Measurements from ENCODE around the gene KLHL29. TPM values are rescaled to one million over a fixed set of nuclear protein-coding genes. Genes with fewer than 3 reads are reported as not detected.

The KLHL29 gene
- total RNA-seq, 1 experiment from 2014 or later, result 16.7 TPM

DNA sequence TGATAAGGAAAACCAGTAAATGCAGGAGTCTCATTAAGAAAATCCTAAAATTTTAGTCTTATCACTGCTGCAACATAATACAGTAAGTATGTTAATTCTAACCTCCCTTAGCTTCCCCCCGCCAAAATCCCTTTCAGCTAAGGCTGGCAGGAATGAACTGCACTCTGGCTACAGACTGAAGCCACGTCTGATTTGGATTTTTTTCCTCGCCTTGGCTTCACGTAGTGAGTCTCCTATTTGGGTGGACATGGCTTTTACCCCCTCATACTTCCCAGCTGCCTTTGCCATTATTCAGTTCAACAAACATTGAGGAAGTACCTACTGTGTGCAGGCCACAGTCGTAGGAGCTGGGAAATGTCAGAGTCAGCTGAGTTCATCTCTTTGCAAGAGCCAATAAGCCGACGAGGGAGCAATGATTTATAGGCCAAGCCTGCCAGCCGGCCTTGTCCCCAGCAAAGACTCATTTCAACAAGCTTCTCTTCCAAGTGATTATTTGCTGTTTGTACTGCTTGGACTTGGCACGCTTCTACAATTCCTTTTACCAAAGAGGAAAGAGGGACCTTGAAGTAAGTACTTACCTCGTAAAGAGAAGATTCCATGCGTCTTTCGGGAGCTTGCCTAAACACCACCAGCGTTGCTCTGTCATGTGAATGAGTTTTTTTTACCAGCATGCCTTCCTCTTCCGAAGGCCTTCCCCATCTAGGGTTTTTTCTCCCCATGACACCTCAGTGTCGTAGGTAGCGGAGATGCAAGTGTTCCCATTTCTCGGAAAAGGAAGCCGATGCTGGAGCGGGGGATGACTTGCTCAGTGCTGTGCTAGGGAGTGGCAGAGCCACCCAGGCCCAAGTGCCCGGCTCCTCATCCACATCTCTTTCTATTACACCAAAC is 138.6 kb downstream of the KLHL29 start (continued):
- TF ChIP-seq, protein P1, sequence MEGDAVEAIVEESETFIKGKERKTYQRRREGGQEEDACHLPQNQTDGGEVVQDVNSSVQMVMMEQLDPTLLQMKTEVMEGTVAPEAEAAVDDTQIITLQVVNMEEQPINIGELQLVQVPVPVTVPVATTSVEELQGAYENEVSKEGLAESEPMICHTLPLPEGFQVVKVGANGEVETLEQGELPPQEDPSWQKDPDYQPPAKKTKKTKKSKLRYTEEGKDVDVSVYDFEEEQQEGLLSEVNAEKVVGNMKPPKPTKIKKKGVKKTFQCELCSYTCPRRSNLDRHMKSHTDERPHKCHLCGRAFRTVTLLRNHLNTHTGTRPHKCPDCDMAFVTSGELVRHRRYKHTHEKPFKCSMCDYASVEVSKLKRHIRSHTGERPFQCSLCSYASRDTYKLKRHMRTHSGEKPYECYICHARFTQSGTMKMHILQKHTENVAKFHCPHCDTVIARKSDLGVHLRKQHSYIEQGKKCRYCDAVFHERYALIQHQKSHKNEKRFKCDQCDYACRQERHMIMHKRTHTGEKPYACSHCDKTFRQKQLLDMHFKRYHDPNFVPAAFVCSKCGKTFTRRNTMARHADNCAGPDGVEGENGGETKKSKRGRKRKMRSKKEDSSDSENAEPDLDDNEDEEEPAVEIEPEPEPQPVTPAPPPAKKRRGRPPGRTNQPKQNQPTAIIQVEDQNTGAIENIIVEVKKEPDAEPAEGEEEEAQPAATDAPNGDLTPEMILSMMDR (IDR thresholded peaks at IDR 0.05 in 2 of 3, conservative IDR thresholded peaks at IDR 0.05 in 1 of 3; ENCODE audit: borderline replicate concordance in 1 of 3, insufficient read depth in 1 of 3, low read depth in 2 of 3, low read length in 2 of 3), result no peak
- no peak for TF ChIP-seq ZFX (IDR thresholded peaks at IDR 0.05)

DNA sequence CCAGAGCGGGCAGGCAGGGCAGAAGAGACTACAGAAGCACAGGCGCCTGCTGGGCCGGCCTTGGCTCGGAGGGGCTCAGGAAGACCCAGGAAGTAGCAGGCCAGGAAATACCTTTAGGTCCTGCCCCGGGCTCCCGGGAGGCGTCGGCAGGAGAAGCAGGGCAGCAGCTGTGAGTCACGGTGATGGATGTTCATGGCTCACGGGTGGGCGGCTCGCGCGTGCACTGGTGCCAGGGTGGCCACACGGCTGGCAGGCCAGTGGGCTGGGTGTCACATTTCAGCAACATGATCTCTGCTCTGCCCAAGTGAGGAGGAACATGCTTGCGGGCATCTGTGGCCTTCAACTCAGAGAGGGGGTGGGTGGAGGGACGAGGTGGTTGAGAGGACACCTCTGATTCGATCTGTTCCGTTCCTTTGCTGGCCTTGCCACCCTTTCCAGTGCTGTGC is 139.3 kb downstream of the KLHL29 start:
- Histone ChIP-seq H3K9me3 (ENCODE audit: control insufficient read depth in 1 of 2, insufficient read depth in 1 of 2, low read depth in 1 of 2, low read length in 2 of 2) (no peaks in the 10 kb centered on the region), H4K20me1 (ENCODE audit: insufficient read depth) (no peaks in the 10 kb centered on the region), H3K36me3 (ENCODE audit: control insufficient read depth in 1 of 2, insufficient read depth in 2 of 2, low read length in 2 of 2) (no peaks in the 10 kb centered on the region), H3K9me2 (ENCODE audit: insufficient read depth) (no peaks in the 10 kb centered on the region), H3K4me2 (ENCODE audit: low read length) (peak overlapping the region; percentile 63), H3K27ac (ENCODE audit: low read depth, low read length) (peak overlapping the region; percentile 3; the same call in 1 of the 2 replicates), H3K79me2 (ENCODE audit: insufficient read depth, low read length) (no peaks in the 10 kb centered on the region), H3K4me3 (replicated peaks in 1 of 2; ENCODE audit: low read depth in 1 of 2, low read length in 2 of 2) (peak overlapping the region in 1 of 2 experiments; percentile 18; a peak in 2 of 4 replicates), H3K9ac (ENCODE audit: low read length) (peak overlapping the region; percentile 2; the same call in 1 of the 2 replicates), H3K4me1 (ENCODE audit: control insufficient read depth in 1 of 2, insufficient read depth in 2 of 2, low read length in 2 of 2) (peaks cover 15 to 28% of the 10 kb centered on the region in 2 experiments), H2AFZ (ENCODE audit: low read depth, low read length, poor library complexity, severe bottlenecking) (no peak overlapping the region), H3K27me3 (ENCODE audit: insufficient read depth, low read length) (no peaks in the 10 kb centered on the region)
- POLR2A ChIA-PET, result no interaction called here
- intact Hi-C loops (cut with micrococcal nuclease), result no loop called here
- DNase-seq (ENCODE audit: low read depth, low spot score) (peak; percentile 19), ATAC-seq (peak; percentile 78)
- CTCF ChIA-PET, result no interaction called here
- RAD21 ChIA-PET (ENCODE audit: low non-redundant PET in 1 of 2, low total read pairs in 2 of 2, uncharacterized antibody in 2 of 2, unreplicated experiment in 2 of 2), result no interaction called here
- TF ChIP-seq CEBPB (IDR thresholded peaks at IDR 0.05; ENCODE audit: low read depth) (no peak), EZH2phosphoT487 (IDR thresholded peaks at IDR 0.05; ENCODE audit: borderline replicate concordance) (no peak), FOSL1 (IDR thresholded peaks at IDR 0.05; ENCODE audit: low read depth) (peak; percentile 32), SP1 (IDR thresholded peaks at IDR 0.05; ENCODE audit: low read depth) (peak; percentile 50), EGR1 (IDR thresholded peaks at IDR 0.05; ENCODE audit: low read depth) (peak; percentile 65), POLR2AphosphoS5 (IDR thresholded peaks at IDR 0.05; ENCODE audit: low read depth, low read length) (peak; percentile 32; the same call in 1 of the 2 replicates)
- TF ChIP-seq, protein P2, sequence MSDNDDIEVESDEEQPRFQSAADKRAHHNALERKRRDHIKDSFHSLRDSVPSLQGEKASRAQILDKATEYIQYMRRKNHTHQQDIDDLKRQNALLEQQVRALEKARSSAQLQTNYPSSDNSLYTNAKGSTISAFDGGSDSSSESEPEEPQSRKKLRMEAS (IDR thresholded peaks at IDR 0.05), result peak; percentile 66
- BruUV-seq (replicated peaks), result no TSS peak
